HG02571 (cell line): ENCODE results near the gene ZMIZ1.
A peak's percentile ranks its signal among the peaks of the same experiment; 100 is the strongest.

ENCODE experiments used
- ATAC-seq: cut with Tn5 transposase; IDR thresholded peaks from one replicate; pipeline ENCODE4 v1.9.1; 2021; ENCODE audit warnings: mild to moderate bottlenecking, moderate library complexity; ENCODE audit not compliant: unreplicated experiment

ZMIZ1 gene

DNA sequence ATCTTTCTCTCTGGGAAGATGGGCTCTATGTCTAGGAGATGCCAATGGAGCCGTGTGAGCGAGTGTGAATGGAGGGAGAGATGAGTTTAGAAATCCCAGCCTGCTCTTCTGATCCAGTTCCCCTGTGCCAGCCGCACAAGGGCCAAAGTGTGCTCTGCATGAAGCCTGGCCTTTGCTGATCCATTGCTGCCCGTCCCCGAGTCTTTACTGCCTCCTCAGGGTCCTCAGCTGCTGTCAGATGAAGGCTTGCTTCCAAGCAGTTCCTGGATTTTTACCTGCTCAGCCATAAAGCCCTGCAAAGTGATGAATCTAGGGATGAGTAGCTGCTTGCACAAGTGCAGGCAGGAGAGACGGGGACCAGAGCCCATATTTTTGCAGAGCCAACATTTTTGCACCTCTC, 115.9 kb downstream of the ZMIZ1 start:
- no peak for ATAC-seq

DNA sequence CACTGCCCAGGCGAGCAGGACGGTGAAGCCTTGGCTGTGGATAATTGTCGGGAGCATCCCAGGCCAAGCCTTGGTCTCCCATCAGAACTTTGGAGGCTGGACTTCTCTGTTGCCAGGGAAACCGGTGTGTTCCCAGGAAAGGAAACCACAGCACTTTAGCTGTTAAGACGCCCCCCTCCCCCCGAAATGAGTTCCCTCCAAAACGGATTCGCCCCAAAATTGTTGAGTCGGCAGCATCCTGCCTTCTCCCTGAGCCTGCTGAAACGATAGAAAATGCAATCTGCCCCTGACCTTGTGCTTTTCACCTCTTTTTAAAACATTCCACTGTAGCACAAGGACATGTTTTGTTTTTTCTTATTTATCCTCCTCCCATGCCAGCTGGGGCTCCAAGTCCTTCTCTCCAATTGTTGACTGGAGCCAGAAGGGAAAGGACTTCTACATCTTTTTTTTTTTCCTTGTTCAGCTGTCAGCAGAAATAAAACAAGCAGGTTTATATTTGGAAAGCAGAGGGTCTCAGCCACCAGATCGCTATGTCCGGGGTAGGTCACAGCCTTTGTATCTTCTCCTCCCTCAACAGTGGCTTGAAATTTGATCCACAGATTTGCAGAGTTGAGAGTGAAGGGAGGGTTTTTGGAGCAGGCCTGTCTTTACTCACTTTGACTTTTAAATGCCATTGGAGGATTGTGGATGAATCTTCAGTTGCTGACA, 116.5 kb downstream of the ZMIZ1 start:
- ATAC-seq: no peak

DNA sequence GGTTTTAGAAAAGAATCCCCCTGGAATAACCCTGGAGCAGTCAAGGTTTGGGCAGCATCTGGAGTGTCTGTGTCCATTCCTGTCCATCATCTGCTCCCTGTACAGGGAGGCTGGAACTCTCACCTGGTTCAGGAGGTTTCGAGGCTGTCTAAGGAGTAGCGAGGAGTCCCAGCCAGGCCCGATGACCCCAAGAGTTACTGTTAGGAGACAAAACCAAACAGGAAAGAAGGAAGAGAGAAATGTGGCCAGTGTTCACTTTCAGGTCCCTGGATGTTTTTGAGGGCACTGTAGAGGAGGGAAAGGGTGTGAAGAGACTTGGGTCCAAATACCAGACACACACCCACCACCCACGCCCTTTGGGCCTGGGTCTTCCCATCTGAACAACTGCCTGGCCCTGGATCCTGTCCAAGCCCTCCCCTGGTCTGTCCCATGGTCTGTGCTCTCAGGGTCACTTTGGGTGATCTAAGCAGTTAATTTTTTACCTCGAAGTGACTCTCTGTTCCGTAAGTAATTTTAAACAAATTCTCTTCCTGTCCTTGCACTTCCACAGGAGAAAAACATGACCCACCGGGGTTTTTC, 117.1 kb downstream of the ZMIZ1 start:
- no peak for ATAC-seq

DNA sequence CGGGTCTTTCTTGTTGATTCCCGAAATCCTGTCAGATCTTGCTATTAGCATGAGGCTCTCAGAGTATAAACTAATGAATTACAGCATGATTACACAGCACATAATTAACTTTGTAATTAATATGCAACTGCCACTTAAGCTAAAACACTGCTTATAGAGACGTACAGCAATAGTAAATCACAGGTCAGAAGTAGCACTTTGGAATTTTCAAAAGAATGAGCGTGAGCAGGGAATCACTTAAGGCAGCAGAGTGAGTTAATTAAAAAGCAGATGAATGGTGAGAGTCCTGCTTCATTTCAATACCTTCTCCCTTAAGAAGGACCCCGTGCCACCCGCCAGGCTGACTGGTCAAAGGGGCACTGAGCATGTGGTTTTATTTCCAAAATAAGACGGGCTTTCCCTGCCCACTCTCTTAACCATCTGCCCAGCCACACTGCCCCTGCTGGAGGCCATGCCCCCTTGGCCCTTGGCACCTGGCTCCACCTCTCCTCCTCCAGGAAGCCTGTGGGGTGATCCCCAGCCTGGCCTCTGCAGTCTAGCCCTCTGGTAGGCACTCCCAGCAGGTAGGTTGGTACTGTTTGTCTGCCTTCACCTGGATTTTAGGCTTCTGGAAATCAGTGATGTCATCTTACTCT, 117.8 kb downstream of the ZMIZ1 start:
- ATAC-seq: no peak

DNA sequence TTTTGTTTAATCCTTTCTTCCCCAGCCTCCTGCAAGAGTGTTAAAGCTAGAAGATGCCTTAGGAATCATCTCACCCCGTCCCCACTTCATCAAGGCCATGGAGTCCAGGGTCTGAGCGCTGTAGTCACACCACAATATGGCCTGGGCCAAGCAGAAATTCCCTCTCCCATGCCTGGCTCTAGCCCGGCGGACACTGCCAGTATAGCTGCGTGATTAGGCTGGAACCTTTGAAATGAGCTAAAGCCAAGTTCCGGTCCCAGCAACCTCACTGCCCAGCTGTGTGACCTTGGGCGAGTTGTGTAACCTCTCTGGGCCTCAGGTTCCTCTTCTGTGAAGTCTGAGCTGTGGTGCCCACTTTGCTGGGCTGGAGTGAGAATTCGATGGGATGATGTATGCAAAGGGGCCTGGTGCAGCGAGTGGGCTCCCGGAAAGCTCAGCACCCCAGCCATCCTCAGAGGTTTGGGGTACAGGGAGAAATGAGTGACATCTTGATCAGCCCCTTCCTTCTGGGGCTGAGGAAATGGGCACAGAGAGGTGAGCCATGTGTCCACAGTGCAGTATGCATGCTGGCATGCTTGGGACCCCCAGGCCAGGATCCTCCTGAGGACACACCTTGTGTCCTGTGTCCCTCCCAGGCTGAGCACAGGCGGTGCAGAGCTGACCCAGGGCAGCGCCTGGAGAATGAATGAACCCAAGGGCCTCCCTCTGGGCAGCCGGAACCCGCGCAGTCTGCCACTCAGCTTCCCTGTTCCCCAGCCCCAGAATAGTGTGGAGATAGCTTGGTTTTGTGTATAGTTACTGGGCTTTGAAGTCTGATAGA, 118.6 kb downstream of the ZMIZ1 start:
- ATAC-seq: no peak

DNA sequence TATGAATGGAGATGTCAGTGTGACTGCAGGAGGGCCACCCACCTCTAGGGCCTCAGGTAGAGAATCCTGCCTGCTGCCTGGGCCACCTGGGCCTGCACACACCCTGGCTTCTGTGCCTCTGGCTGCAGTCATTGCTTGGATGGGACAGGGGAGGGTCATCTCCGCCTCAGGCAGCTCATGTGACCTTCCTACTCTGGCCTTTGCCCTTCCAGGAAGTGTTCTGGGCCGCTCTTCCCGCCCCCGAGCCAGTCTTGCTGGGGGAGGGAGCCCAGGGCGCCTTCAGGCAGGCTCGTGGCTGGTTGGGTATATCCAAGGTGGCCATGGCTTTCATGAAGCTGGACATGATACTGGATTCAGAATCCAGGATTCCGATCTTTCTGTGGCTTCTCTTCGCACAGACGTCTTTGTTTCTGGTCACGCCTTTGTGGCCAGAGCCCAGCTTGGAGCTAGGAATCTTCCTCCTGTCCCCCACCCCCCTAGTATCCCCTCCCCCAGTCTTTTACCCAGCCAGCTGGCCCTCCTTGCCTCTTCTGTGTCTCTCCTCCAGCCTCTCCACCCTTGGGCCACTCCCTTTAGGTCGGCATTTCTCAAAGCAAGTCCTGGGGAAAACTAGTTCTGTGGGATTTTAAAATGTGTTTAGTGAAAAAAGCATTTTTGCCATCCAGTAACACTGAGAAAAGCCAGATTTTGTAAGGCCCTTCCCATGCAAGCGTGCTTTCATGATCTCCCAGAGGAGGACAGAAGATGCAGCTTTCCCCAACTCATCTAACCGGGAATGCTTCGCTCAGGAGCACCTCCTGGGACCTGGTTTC, 119.6 kb downstream of the ZMIZ1 start:
- ATAC-seq: no peak

DNA sequence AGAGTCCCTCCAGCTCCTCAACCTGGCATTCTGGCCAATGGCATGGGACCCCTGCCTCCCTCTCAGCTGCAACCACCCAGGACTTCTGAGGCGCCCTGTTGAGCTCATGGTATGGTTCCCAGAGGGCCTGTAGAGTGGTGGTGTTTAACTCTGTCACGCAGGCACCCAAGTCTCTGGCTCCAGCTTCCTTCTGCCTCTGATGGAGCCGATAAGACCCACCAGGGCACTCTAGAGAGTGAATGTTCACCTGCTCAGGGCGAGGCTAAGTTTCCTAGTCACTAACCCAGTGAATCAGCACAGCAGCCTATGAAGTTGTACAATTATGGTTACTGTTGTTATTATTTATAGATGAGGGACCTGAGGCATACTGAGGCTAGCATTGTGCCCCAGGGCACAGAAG, 120.4 kb downstream of the ZMIZ1 start:
- no peak for ATAC-seq

DNA sequence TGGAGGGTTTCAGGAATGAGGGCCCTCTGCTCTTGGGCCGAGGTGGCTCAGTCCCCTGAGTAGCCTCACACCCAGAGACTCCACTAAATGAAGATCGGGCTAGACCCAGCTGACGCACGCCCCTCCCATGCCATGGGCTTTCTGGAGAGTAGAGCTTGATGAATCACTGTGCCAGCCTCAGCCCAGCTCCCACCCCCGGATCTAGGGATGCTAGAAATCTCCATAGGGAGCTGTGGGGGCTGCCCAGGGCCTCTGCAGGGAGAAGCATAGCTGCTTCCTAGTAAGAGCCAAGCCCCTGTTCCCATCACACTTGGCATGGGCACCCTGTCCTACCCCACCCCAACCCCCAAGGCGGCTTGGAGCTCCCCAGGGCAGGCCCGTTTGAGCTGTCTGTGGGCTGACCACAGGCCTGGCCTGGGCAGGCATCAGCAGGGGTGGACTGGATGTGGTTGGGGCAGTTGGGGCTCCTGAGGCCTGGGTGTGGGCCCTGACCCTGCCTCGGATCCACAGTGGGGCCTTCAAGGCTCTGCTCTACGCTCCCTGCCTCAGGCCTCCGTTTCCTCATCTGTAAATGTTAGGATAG, 121.2 kb downstream of the ZMIZ1 start:
- no peak for ATAC-seq

DNA sequence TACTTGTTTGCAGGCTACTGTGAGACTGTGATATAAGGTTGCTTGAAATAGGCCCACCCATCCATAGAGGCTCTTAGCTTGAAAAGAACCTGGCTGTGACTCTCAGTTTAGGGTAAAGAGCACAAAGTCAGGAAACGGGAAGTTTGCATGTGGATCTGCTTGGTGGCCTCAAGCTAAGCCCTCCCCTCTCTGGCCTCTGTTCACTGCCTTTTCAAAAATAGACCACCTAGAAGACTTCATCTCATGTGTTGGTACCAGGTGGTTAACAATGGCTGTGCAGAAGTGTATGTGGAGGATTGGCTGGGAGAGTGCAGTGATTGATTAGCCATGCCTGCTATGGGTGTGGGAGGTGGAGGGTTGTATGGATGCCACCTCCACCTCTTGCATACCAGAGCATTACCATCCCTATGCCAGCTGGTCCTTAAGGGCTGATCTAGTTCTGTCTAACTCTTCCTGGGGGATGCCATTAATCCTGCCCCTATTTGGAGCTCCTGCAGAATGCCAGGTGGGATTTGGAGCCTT, 122.0 kb downstream of the ZMIZ1 start:
- no peak for ATAC-seq

DNA sequence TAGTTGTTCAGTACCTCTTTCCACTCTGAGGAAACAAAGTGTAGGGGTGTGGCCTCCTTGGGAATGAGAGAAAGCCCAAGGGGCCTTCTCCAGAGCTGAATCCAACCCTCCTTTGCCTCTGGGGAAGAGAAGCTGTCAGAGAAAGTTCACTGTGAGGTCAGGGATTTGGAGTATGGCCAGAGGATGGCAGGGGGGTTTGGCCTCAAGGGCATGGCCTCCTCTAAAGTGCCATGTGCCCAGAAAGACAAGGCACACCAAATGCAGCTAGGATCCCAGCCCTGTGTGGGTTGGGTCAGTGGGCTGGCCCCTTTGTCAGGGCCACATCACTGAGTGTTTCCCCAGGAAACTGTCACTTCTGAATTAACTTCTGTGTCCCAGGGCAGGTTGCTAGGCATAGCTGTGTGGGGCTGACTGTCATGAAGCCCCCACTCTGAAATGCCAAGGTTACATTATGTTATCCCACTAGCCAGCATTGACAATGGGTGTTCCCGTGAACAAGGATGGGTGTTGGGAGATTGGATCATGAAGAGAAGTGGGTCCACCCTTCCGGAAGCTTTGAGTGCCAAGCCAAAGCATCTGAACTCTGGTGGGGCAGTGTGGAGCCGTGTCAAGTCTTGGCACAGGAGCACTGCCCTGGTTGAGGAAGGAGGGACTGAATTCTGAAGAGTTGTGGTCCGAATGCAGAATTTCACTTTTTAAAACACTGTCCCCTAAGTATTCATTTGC, 123.3 kb downstream of the ZMIZ1 start:
- ATAC-seq: no peak

DNA sequence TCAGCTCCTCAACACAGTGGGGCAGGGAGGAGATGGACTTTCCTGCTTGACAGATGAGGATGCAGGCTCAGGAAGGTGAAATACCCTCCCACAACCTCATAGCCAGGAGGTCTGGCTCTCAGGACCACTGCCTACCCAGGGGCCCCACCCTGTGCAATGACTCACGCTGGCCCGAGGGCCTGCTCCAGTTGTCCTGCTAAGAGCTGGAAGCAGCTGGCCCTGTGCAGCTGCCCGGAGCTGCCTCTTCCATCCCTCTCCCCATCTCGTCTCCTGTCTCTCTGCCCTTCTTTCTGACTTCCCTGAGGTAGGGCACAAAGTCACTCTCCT, 123.9 kb downstream of the ZMIZ1 start:
- no peak for ATAC-seq

DNA sequence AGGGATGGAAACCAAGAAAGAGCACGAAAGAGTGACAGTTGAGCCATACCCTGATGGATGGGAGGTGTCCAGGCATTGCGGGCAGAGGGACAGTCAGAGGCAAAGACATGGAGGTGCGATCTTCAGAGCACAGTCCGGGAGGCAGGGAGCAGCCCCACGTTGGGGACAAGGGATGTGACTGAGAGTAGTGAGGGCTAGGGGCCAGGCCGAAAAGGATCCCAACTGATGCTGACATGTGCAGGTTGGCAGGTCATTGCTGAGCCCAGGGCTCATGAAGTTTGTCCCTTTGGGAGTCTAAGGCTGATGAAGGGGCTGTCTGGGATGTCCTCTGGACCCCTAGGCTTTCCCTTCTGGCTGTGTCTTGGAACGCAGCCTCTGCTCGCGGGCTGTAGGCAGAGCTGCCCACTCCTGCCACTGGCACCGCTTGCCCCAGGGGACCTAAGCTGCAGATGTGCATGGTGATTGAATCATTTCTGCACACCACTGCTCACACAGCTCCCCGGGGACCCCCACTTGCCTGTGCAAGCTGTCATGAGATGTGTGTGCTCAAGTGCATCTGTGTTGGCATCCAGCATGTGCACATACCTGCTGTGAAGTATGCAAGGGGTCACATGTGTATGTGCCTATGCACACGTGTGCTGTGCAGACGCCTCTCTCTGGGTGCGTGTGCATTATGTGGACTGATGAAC, 125.1 kb downstream of the ZMIZ1 start:
- ATAC-seq: no peak

DNA sequence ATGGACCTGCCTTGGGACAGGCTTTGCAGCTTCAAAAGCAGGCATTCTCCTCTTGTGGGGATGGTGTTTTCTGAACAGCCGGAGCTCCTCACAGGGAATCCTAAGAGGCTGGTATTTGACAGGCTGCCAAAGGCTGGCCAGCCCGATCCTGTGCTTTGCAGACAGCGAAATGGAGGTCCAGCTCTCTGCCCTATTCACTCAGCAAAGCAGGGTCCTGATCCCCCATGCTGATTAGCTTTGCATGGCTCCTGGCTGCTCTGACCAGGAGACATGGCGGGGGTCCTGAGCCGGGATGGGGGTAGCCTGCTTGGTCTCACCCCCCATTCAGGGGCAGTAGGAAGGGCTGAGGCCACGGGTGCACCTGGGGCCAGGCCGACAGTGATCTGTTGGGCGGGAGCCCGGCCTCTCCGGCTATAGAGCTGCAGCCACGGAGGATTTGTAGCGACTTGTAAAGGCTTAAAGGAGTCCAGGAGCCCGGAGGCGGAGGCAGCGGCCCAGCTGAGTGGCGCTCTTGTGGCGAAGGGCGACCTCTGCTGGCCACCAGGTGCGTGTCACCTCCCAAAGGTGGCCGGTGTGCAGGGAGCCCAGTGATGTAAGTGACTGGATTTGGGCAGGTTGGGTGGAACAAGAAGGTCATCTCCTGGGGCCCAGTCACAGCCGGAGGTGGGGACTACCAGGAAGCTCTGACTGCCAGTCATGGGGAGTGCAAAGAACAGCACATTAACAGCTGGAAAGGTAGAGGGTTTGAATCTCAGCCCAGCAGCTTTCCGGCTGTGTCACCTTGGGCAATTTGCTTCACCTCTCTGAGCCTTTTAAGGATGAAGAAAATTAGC, 126.5 kb downstream of the ZMIZ1 start:
- peak; percentile 62 for ATAC-seq

DNA sequence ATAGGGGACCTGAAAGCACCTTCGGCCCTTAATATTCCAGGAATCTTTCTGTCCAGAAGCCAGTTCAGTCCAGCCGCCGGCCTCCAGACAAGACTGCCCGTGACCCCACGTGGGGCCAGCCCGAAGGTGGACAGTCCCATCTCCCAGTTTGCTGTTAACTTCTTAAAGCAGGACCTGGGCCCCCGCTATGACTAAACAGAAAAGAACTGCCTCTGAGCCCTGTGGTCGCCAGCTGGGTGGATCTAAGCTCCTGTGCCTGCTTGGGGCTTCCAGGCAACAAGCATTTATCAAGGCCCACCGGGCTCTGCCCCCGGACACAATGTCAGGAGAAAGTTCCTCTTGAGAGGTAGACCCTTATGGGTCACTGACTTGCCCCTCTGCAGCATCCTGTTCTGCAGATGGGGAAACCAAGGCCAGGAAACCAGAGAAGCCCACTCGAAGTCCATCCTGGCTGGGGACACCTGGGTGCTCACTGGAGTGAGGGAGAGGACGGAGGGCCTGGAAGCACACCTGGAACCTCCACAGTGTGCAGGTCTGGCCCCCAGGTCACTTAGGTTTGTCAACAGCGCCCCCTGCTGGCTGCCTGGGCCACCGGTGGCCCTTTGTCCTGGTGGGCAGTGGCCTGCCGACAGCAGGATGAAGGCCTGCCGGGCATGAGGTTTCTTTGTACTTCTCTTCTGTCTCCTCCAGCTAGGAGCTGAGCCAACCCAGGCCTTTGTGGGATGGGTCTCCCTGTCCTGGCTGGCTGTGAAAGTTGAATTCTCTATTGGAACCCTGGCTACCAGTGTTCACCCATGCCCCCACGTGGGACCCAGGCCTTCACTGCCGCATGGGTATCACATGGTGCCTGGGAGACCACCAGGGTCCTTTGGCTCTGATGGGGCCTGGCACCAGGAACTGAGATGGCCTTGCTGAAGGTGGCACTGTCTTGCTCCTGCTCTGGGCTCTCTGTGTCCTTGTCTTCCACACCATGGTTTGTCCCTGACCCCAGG, 128.0 kb downstream of the ZMIZ1 start:
- no peak for ATAC-seq

DNA sequence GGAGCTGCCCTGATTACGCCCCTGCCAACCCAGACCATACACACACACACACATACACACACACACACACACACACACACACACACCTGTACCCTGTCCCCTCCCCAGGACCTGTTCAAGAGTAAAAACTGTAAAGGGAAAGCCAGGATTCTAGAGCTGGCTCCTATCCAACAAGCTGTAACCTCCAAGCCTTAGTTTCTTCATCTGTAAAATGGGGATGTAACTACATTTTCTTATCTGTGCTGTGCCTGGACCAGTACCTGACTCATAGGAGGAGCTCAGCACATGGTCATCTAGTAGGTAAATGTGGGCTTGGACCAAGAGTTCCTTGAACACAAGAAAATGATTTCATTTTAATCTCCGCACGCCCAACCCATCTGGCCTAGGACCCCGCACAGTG, 128.8 kb downstream of the ZMIZ1 start:
- ATAC-seq: no peak

DNA sequence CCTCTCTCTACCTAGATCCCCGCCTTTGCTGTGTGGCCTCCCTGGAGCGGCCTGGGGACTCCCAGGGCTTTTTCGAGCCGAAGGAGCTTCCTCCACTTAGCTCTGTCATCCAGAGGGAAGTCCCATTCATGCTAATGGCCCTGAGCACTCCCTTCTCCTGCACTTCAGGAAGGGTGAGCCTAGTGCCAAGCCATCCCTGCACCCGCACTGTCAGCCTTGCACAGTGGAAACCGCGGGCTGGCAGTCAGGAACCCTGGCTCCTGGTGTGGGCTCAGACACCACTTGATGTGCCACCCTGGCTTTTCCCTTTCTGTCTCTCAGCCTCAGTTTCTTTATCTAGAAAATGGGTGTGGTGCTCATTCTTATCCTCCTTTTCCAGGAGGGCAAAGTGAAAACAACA, 131.6 kb downstream of the ZMIZ1 start:
- no peak for ATAC-seq

DNA sequence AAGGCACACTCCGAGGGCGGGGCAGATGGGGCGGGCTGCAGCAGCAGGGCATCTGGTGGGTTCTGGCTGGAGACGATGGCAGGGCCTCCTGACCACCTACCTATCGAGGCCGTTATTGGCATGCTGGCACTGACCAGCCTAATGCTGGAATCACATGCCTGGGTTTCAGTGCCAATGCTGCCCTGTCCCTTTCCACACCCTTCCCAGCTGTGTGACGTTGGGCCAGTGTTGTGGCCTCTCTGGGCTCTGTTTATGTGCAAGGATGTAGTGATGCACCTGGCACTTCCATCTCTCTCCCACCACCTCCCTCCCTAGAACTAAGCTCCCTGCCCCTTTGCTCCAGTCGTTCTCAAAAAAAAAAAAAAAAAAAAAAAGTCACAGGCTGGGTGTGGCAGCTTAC, 132.9 kb downstream of the ZMIZ1 start:
- ATAC-seq: no peak
